Measurements from ENCODE around the gene VIPR1.

DNA sequence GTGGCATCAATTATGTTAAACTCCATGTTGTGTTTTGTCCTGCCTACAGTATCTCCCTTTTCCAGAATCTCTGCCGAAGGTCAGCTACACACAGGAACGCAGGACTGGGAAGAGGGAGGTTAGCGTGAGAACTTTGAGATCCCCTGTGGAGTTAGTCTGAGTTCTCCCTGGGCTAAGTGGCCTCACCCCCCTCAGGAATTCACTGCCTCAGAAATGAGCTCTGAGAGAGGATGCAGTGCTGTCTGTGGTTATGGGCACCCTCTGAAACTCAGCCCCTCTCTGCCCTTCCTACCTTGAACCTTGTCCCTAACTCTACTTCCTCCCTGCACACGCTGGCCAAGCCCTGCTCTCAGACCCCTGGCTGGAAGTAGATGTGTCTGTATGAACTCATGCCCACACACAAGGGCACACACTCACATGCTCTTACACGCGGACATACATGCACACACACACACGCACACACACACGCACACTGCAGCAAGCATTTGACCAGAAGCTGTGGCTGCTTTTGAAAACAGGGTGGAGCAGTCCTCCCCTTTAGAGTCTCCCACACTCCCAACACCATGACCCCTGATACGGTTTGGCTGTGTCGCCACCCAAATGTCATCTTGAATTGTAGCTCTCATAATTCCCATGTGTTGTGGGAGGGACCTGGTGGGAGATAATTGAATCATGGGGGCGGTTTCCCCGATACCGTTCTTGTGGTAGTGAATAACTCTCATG is 5.3 kb upstream of the VIPR1 start:
- TF ChIP-seq, protein P1, sequence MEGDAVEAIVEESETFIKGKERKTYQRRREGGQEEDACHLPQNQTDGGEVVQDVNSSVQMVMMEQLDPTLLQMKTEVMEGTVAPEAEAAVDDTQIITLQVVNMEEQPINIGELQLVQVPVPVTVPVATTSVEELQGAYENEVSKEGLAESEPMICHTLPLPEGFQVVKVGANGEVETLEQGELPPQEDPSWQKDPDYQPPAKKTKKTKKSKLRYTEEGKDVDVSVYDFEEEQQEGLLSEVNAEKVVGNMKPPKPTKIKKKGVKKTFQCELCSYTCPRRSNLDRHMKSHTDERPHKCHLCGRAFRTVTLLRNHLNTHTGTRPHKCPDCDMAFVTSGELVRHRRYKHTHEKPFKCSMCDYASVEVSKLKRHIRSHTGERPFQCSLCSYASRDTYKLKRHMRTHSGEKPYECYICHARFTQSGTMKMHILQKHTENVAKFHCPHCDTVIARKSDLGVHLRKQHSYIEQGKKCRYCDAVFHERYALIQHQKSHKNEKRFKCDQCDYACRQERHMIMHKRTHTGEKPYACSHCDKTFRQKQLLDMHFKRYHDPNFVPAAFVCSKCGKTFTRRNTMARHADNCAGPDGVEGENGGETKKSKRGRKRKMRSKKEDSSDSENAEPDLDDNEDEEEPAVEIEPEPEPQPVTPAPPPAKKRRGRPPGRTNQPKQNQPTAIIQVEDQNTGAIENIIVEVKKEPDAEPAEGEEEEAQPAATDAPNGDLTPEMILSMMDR (IDR thresholded peaks at IDR 0.05; ENCODE audit: low read depth, low read length, poor library complexity, severe bottlenecking) = no peak
- TF ChIP-seq EZH2phosphoT487 (IDR thresholded peaks at IDR 0.05; ENCODE audit: borderline replicate concordance, low read length) = no peak

Measured in DOHH2 (cell line).